Lung microvascular endothelial cell (primary cell): Measurements from ENCODE around the gene BST1. TPM values are rescaled to one million over a fixed set of nuclear protein-coding genes. Genes with fewer than 3 reads are reported as not detected.

Experiments used
- DNase-seq, 2 donors: peaks; one replicate each; pipeline versions ENCODE4 v3.0.0 to v3.0.0-alpha.2; 2010; ENCODE audit warnings: low read depth in 2 of 2
- total RNA-seq: library from RNA; depleted of rRNA; stranded (reverse); fragments of >200 nt; gene quantifications from 2 replicates; pipeline ENCODE4 v1.2.1, GENCODE V29; 2014

BST1 gene
- total RNA-seq, 1 donor from 2014 or later: 59.3 TPM

DNA sequence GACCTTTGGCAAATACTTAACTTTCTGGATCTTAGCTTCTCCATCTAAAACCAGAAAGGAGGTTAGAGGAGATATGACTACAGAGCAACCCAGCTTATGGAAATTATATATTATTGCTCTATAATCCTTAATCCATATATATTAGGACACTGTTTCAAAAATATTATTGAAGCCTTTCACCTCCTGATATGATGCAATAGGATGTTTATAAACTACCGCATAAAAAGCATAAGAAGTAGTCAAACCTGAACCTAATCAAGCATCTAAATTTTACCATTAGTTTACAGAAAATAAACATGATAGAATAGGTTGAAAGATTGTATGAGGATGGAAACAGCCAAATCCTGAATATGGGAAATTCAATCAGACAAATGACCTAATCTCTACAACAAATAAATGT lies 26.8 kb upstream of the BST1 start:
- no peak for DNase-seq

DNA sequence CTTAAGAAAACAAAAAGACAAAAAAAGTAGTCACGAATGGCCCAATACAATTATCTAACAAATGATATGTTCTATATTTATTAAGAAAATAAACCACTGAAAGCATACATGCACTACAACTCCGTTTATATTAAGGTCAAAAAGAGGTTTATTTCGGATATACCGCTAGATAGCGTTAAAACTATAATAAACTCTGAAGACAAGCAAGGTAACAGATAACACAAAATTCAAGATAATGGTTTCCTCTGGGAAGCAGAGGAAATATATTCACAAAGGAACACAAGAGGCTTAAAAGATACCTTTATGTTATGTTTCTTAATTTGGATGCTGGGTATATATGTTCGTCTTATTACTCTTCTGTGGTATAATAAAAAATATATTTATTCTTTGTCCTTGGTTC lies 26.0 kb upstream of the BST1 start:
- no peak for DNase-seq

DNA sequence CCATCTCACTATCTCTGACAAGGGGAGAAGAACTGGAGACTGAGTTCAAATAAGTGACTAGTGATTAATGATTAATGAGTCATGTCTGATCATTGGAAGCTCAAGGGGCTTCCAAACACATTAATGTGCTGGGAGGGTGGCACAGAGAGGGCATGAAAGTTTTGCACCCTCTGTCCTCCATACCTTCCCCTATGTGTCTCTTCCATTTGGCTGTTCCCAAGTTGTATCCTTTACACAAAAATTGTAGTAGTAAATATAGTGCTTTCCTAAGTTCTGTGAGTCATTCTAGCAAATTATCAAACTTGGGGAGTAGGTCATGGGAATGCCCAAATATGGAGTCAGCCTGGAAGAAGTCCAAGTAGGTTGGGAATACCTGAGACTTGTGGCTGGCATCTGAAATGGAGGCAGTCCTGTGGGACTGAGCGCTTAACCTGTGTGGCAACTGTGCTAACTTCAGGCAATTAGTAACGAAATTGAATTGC lies 25.3 kb upstream of the BST1 start:
- DNase-seq: peak; percentile 33

DNA sequence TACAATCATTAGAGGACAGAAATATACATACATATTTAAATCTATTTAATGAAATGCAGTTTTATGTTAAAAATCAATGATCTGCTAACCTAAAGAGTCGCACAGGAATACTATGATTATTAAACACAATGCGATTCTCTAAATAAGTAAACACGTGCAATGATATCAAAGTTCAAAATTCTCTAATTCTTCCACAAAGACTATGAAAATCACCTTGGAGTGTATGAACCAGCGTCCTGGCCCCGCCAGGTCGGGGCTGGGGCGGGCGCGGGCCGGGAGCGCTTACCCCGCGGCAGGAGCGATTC lies 21.8 kb upstream of the BST1 start:
- no peak for DNase-seq

DNA sequence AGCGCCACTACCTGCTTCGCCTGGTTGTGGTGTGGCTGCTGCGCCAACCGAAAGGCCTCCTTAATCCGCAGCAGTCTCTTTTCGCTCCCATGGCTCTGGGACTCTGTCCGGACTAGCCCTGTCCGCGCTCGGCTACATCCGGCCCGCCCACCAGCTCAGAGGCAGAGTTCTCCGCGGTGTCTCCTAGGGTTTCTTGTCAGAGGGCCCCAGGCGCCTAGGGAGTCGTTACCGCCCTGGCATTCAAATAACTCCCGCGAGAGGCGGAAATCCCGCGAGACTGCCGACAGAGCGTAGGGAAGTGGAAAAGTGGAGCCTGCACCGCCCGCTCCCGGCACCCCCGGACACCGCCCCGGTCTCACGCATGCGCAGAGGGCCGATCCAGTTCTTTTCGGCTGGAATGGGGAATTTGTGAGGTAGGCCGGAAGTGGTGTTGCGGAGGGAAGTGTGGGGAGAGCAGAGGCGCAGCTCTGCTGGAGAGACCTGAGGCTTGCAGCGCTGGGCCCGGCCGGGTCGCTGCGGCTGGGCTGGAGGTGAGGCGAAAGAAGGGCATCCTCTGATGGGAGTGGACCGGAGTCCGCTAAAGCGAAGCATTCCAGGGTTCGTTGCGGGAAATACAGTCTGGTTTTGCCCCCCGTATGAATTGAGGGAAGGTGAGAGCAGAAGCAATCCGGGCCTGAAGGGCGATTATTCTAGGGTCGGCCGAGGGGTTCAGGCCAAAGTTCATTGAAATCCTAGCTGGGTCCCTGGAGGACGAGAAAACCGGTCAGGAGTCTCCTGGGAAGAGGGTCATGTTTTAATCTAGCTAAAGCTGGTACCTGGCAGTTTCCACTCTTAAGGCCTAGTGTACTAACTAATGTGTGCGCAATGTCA lies 21.3 kb upstream of the BST1 start, which contains the start of gene FAM200B:
Gene FAM200B, plus strand, starts transcription at position 456 of the 870 bp plus-strand sequence. CDS start 5,151 bp downstream, outside the sequence.
- peak; percentile 98 to 99 for DNase-seq

DNA sequence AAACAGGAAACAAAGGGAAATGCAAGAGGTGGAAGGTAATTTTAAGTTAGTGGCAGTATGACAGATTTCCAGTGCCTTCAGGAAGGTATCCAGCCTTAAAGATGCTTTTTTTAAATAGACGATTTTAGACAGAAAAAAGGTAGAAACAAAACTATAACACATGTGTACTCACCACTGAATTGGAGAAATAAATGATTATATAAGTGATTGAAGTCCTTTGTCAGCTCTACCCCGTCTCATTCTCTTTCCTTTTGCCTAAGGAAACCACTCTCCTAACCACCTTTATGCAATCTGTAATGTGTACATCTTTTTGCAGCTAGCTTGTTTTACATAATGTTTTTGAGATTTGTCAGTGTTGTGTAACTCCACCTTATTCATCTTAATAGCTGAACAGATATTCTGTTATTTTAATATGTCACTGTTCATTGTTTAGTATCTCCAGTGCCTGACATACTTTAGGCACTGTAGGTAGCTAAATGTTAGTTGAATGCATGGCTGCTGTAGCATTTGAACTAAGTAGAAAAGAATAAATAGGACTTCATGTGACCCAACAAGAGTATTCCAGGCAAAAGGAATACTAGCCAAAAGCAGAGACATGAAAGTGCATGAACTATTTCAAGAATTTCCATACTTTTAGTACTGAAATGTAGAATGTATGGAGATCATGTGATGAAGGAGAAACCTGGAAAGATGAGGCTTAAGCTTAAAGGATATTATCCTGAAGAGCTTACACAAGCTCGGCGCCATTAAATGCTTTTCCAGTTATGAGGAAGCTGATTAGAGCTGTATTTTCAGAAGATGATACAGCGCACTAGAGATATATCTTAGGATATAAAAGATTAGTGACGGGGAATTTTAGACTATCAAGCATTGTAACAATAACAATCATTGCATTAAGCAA lies 20.4 kb upstream of the BST1 start:
- DNase-seq: peak; percentile 14 to 39

DNA sequence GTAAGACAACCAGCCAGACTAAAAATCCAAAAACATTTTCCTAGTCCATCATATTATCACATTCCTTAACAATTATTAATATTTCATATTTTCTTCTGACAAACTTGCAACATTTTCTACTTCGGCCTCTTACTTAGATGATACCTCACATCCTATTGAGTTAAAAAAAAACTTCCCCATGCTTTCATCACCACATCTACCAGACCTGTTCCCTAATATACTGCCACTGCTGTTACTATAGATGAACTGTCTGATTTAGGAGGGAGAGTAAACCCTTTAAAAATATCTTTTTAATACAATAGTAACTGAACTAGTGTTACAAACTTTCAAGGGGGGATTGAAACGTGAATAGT lies 19.7 kb upstream of the BST1 start:
- DNase-seq: peak; percentile 18 to 48

DNA sequence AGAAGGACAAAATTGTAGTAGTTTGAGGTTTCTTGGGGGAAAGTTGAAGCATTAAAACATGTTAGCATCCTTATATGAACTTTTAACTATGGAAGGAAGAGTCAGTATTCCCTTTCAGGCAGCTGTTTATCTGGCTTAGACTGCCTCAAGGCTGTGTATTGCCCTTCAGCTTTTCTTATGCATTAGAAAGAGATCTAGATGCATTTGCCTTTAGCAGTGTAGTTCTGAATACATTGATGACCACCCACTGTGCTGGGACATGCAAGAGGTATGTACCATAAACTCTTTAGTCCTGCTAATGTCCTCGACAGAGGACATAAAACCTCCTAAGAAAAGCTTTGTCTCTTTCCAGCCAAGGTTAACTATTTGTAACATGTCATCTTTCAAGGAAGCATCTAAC lies 18.4 kb upstream of the BST1 start:
- no peak for DNase-seq

DNA sequence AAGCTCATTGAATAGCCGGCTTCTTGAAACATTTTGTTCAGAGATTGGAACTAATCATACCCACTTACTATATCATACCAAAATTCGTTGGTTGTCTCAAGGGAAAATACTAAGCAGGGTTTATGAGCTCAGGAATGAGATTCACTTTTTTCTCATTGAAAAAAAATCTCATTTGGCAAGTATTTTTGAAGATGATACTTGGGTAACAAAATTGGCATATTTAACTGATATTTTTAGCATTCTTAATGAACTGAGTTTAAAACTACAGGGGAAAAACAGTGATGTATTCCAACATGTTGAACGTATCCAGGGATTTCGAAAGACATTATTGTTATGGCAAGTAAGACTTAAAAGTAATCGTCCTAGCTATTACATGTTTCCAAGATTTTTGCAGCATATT lies 14.8 kb upstream of the BST1 start:
- DNase-seq: no peak

DNA sequence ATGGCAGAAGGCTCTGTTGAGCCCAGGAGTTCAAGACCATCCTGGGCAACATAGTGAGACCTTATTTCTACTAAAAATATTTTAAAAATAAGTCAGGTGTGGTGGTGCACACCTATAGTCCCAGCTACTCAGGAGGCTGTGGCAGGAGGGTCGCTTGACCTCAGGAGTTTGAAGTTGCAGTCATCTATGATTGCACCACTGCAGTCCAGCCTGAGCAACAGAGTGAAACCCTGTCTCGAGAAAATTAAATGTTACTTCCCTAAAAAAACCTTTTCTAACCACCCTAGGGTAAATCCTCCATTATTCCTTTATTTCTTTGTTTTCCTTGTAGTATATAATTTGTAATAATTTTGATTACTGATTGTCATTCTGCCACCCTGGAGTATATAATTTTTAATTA lies 13.3 kb upstream of the BST1 start:
- DNase-seq: no peak

DNA sequence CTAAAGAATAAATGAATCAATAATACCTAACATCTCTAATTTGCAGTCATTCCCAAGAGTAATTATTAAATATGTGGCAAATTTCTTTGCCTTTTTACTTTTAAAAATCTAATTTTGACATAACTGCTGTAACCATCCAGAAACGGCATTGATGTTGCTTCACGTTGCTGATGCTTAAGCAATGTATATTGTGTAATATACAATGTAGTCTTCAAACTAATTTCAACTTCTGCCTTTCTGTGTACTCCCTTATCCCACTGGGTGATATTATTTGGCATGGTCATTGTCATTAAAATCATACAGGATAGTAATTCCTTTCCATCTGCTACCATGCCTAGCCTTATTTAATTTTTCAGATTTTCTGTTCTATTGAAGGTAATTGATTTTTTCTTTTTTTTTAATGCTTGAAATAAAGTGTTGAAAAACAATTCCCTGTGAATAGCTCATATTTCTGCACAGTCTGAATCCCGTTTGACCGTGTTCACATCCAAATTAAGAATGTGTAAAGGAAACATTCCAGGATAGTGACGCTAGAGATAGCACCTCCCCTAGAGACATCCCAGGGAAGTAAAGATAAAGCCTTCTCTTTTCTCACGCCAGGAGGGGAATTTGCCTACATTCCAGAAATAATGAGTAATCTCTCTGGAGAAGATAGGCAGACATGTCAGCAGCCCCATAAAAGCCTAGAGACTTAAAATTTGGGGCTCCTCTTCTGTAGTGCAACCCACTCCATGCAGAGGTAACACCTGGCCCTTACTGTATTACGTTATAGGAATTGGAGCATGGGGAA lies 12.7 kb upstream of the BST1 start:
- DNase-seq: peak; percentile 93 to 94

DNA sequence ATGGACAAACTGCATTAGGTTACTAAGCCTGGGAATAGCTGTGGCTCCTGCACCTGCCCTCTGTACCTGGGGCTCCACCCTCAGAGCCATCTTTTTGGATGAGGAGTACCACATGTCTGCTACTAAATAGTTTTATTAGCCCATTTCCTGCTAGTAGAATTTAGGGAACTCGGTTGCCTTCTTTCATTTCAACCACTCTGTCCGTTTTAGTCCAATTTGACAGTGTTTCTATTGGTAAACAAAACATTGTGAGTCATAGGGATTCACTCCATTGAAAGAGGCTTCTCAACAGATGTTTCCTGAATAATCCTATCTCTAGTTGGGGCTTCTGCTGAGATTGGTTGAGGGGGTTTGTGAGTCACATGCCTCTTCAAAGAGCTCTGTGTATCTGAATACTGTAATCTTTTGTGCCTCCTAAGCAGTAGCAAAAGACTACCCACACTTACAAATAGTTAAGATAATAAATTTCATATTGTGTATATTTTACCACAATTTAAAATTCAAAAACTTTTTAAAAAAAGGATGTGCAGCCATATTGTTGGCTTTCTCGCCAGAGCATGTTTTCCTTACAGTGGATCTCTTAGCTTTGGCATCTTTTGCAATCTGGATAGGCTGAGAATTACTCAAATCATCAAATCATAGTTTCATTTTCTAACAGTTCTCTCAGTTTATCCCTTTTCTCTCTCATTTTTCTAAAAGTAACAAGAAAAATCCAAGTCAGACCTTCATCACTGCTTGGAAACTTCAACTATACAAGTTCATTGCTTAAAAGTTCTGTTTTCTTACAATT lies 11.3 kb upstream of the BST1 start:
- DNase-seq: peak; percentile 84 to 88

DNA sequence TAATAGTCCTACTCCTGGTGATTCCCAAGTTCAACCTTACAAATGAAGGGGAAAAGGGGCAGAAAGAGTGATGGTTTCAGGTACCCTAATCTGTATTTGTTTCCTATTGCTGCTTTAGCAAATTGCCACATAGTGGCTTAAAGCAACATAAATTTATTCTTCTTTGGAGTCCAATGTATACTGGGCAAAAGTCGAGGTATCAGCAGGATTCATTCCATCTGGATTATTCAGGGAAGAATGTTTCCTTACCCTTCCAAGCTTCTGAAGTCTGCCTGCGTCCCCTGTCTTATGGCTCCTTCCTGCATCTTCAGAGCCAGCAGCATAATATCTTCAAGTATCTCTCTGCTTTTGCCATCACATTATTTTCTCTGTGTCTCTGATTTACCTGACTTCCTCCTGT lies 10.3 kb upstream of the BST1 start:
- DNase-seq: no peak

DNA sequence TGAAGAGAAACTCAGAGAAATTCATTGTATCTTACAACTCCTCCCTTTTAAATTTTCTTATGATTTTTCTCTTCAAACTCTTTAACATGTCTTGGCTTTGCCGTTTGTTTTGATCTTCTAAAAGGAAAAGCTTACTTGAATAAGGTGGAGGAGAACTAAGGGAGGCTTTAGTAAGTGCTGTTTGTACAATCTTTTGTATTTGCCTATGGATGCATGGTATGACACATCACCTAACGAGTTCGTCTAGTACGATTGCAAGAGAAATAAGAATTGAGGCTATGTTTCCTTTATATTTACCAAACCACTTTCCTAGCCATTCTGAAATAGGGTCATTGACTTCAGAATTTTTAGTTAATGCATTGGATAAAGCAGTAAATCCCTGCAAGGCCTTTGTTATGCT lies 8.4 kb upstream of the BST1 start:
- DNase-seq: no peak

DNA sequence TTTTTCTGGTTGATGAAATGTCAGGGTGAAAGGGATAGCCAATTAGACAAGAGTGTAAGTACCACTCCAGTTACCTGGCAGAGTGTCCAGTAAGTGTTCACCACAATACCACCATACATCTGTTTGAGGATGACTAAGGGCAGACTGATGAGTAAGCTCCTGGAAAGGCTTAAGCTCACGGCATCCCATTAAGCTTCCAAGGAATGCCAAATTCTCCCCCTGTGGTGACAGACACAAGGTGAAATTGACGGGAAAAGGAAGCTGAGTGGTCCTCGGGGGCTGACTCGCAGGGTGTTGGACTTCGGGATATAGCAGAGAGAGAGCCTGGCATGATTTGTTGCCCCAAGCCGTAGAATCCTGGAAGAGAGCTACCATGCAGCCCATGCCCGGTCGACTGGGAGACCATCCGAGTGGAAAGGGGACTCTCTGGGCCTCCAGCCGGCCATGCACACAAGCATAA lies 7.6 kb upstream of the BST1 start:
- DNase-seq: peak in 1 of 2 donors; percentile 87

DNA sequence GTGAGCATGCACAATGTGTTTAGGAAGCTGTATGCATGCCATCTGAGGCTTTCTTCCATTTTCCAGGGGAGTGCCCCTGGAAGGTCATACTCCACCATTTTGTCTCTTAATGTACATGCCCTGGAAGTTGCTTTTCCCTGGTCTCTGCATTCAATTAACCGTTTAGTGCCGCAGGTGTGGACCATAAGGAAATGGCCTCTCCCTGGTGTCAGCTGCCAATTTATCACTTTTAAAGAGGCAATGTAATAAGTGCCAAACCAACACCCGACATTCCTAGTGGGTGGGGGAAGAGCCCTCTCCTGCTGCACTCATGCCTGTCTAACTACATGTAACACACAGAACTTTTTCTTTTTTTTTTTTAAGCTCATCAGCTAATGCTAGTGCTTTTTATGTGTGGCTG lies 7.1 kb upstream of the BST1 start:
- DNase-seq: no peak

DNA sequence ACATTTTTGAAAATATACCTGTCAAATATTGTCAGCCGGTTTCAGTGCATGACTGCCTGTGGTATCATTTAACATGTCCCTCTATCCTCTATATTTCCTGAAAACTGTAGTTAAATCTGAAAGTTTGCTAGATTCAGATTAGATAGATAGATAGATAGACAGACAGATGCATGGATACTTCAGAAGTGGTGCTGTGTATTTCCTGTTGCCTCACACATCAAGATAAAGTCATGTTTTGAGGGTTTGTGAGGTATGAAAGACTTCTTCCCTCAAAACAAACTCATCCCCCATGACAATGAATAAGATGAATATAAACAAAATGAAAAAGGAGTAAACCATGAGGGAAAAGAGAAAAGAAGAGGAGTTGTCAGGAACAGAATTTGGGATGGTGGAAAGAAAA lies 6.0 kb upstream of the BST1 start:
- no peak for DNase-seq

DNA sequence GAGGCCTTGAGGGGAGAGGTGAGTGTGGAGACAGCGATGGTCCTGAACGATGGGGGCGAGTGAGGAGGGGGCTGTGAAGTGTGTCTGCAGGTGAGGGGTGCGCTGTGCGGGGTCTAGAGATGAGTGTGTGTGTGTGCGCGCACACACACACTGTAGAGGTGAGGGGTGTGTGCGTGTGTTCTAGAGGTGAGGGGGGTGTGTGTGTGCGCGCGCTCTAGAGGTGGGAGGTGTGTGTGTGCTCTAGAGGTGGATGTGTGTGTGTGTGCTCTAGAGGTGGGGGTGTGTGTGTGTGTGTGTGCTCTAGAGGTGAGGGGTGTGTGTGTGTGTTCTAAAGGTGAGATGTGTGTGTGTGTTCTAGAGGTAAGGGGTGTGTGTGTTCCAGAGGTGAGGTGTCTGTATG lies 574 bp downstream of the BST1 start:
- no peak for DNase-seq

DNA sequence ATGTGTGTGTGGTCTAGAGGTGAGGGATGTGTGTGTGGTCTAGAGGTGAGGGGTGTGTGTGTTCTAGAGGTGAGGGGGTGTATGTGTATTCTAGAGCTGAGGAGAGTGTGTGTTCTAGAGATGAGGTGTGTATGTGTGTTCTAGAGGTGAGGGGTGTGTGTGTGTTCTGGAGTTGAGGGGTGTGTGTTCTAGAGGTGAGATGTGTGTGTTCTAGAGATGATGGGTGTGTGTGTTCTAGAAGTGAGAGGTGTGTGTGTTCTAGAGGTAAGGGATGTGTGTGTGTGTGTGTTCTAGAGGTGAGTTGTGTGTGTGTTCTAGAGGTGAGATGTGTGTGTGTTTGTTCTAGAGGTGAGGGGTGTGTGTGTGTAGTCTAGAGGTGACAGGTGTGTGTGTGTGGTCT lies 1.3 kb downstream of the BST1 start:
- no peak for DNase-seq

DNA sequence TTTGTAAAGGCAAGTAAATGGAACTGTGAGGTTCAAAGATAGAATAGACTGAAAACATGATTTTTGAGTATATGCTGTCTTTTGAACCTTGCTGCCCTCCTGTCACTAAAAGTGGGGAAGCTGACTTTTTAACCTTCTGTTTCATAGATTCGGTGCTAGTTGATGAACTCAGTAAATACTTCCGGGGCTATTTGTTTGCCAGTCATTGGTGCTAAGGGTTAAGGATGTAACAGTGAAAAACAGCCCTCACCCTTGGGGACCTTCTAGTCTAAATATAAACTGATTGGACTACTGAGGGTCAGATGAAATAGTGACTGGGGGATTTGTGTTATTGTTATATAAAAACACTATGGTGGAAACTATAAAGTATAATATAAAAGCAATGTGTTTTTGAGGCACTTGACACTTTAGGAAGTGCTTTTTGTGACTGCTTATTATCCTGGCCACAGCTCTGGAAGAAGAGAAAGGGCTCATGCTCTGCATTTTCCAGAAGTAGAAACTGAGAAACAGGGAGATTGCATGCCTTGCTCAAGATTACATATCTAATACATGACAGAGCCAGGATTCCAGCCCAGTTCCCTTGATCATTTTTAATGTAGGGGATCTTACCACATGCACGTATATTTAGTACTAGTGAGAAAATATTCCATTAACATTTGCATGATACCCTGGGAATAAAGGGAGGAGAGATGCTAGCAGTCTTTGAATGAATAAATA lies 3.9 kb downstream of the BST1 start:
- DNase-seq: no peak
